Raji (cell line): ENCODE measurements around the gene CDK19.

Experiments
- POLR2A ChIP-seq: IDR thresholded peaks from 2 replicates; pipeline ENCODE4 v1.6.1; 2011; ENCODE audit warnings: low read depth, low read length, control low read depth; ENCODE audit not compliant: insufficient read depth

Gene CDK19

DNA sequence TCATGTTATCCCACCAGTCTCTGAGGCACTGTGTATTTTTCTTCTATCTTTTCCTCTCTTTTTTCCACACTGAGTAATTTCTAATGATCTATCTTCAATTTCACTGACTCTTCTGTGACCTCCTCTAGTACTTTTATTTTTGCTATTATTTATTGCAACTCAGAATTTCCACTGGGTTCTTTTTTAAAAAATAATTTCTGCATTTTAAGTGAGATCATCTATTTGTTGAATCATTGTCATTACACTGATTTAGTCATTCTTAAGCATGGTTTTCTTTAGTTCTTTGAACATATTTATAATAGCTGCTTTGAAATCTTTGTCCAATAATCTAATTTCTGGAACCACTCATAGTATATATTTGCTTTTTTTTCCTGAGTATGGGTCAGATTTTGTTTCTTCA lies 242.1 kb downstream of the CDK19 start:
- no peak for TF ChIP-seq POLR2A

DNA sequence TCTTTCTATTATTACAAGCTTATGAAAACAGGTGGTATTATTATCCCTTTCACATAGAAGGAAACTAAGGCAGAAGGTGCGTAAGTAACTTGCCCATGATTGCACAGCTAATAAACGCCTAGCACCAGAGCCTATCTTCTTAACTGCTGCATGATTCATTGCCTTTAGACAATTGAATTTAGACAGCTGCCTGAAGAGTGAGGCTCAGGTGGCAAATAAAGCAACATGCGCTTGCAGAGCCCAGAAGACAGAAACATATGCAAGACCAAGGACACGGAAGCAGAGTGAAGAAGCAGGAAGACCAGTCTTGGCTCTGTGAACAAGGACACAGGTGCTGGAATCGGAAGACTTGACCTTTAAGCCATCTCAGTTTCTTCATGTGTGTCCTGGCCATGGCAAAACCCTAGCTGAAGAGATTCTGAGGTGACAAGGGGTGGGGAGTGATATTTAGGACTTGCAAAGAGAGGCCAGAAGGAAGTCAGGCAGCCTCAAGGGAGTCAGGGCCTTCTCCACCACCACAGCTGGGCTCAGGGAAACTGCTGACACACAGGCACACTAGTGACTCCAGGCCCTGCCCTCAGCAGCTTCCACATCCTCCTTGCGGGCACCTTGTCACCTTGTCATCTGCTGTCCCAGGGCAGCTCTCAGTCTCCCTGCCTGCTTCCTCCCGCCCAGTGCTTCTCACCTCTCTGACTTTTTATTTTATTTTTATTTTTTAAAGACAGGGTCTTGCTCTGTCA lies 247.1 kb downstream of the CDK19 start:
- no peak for TF ChIP-seq POLR2A

GRCh38 chr6:110566346-110567125 lies 248.7 kb downstream of the CDK19 start:
- no peak for TF ChIP-seq POLR2A

DNA sequence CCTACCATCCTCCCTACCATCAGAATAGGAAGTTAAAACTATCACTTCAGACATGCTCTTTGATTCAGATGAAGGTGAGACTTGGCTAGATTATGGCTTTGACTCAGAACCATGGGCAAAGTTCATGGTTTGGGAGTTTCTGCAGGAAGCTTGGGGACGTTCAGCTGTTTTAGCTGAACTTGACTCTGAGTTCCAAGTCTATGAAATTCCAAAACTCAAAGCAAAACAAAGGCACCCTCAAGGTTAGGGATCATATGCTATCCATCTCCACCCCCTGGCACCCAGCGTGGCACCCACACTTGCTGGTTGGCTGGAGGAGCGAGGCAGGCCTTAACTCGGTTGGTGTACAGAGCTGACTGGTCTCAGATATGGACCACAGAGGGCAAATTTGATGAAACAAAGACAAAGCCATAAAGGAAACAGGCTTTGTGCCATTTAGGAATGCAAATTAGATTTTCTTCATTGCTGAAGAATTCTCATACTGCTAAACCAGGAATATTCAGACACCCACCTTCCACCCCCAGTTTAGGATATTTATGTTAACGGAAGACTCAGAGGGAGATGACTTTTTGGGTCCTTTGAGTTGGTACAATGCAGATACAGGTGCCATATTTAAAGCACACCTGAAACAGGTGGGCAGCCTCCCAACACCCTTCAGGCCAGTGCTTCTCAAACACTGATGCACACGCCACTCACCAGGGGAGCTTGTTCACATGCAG lies 250.4 kb downstream of the CDK19 start:
- TF ChIP-seq POLR2A, result no peak

DNA sequence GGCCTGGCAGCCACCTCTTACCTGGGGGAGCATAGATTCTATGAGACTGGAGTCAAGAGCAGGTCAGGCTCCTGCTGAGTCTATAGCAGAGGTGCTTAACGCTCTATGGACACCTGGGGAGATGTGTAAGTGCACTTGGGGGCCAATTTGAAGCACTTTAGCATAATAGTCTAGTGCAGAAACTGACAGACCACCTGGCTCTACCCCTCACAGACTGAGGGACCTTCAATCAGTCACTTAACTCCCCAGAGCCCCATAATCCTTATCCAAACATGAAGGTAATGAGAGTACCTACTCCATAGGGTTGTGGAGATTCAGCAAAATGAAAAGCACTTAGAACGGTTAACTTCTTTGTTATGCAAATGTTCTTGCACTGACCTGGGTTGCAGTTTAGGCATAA lies 251.6 kb downstream of the CDK19 start:
- no peak for TF ChIP-seq POLR2A

- no peak for TF ChIP-seq POLR2A
Measured at GRCh38 chr6:110562316-110562915, 252.9 kb downstream of the CDK19 start.

DNA sequence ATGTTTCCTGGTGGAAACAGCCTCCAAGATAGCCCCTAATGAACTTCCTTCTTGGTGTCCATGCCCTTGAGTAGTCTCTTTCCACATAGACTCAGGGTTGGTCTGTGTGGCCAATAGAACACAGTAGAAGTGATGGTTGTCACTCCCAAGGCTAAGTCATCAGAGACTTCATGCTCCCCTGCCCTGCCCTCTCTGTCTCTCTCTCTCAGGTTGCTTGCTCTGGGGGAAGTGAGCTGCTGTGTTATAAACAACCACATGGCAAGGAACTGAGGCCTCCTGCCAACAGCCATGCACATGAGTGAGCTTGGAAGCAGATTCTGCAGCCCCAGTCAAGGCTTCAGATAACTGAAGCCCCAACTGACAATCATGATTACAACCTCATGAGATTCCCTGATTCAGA lies 253.6 kb downstream of the CDK19 start:
- no peak for TF ChIP-seq POLR2A

DNA sequence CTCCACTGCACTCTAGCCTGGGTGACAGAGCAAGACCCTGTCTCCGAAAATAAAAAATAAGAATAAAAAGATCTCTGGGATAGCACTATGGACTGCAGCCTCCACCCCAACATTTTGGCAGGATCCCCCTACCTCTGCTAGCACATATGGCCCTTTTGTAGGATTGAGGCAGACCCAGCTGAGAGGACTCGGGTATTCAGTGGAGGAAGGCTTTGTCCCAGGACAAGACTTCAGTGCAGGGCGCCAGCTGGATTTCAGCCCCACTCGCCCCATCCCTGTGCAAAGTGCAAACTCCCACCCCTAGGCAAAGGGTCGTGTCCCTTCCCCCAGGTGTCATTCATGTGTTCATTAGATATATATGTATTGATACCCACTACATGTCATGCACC lies 254.3 kb downstream of the CDK19 start:
- no peak for TF ChIP-seq POLR2A

- TF ChIP-seq POLR2A, result no peak
Measured at GRCh38 chr6:110560239-110561007, 254.8 kb downstream of the CDK19 start.
